ENCODE results near the gene ZNF33B. TPM values are rescaled to one million over a fixed set of nuclear protein-coding genes. Genes with fewer than 3 reads are reported as not detected.

Gene ZNF33B
- total and polyA plus RNA-seq, 9 of the 15 experiments (the other 6 are each of a cell fraction or from before 2014, with no cell fraction given) = 6.9 to 23.9 (median 15.4) TPM

GRCh38 chr10:42645103-42645502, 6.7 kb upstream of the ZNF33B start (continued):
- no peak for TF ChIP-seq RERE (CRISPR knock-in tag; IDR thresholded peaks at IDR 0.05; ENCODE audit: borderline replicate concordance)
- TF ChIP-seq FOXK2 (conservative IDR thresholded peaks at IDR 0.05 in 1 of 2, IDR thresholded peaks at IDR 0.05 in 1 of 2; ENCODE audit: low read depth in 2 of 2) = peak; percentile 56 to 67; a peak in 3 of 4 replicates
- TF ChIP-seq NR1H2 (CRISPR knock-in tag; IDR thresholded peaks at IDR 0.05) = no peak
- no peak for TF ChIP-seq TCF7 (IDR thresholded peaks at IDR 0.05; ENCODE audit: borderline replicate concordance)
- TF ChIP-seq ZNF282 (CRISPR knock-in tag; IDR thresholded peaks at IDR 0.05) = no peak
- TF ChIP-seq ZBTB1 (CRISPR knock-in tag; IDR thresholded peaks at IDR 0.05; ENCODE audit: borderline replicate concordance, low read depth) = no peak
- no peak for TF ChIP-seq NKRF (IDR thresholded peaks at IDR 0.05; ENCODE audit: borderline replicate concordance)
- TF ChIP-seq KLF6 (CRISPR knock-in tag; IDR thresholded peaks at IDR 0.05; ENCODE audit: borderline replicate concordance) = no peak
- TF ChIP-seq SMAD3 (CRISPR knock-in tag; conservative IDR thresholded peaks at IDR 0.05) = no peak; the same call in 1 of the 2 replicates
- TF ChIP-seq NR2C1 (IDR thresholded peaks at IDR 0.05) = no peak
- TF ChIP-seq NR2C1 (tag; IDR thresholded peaks at IDR 0.05) = no peak
- no peak for TF ChIP-seq ZNF174 (CRISPR knock-in tag; IDR thresholded peaks at IDR 0.05)
- no peak for TF ChIP-seq ZNF764 (CRISPR knock-in tag; IDR thresholded peaks at IDR 0.05; ENCODE audit: low read depth)
- no peak for TF ChIP-seq RBM17 (IDR thresholded peaks at IDR 0.05; ENCODE audit: borderline replicate concordance, low read depth, low read length)
- TF ChIP-seq POLR2A (conservative IDR thresholded peaks at IDR 0.05) = no peak
- no peak for TF ChIP-seq TCFL5 (CRISPR knock-in tag; conservative IDR thresholded peaks at IDR 0.05)
- TF ChIP-seq ARHGAP35 (IDR thresholded peaks at IDR 0.05; ENCODE audit: partially characterized antibody) = no peak
- no peak for TF ChIP-seq ZBTB8A (IDR thresholded peaks at IDR 0.05; ENCODE audit: partially characterized antibody)
- TF ChIP-seq STAT6 (CRISPR knock-in tag; IDR thresholded peaks at IDR 0.05) = no peak
- no peak for TF ChIP-seq MTF1 (CRISPR knock-in tag; IDR thresholded peaks at IDR 0.05; ENCODE audit: borderline replicate concordance)
